BLaER1 treated with 17β-estradiol and CSF1 and Interleukin-3, amounts not matched to agents 10 nM and 100 nM (cell line): ENCODE data around the gene CFAP70.
A peak's percentile ranks its signal among the peaks of the same experiment; 100 is the strongest.

Experiments
- H3K27ac ChIP-seq, 11 experiments: shearing (Covaris generic); formaldehyde crosslinking; 2 replicates each; pipeline ENCODE4 v1.8.1; 2022
- H3K27me3 ChIP-seq, 11 experiments: shearing (Covaris generic); formaldehyde crosslinking; 2 replicates each; pipeline ENCODE4 v1.8.1; 2022
- H3K36me3 ChIP-seq, 11 experiments: shearing (Covaris generic); formaldehyde crosslinking; 2 replicates each; pipeline ENCODE4 v1.8.1; 2022
- H3K4me1 ChIP-seq, 10 experiments: shearing (Covaris generic); formaldehyde crosslinking; 2 replicates each; pipeline ENCODE4 v1.8.1; 2022
- H3K4me2 ChIP-seq, 11 experiments: shearing (Covaris generic); formaldehyde crosslinking; 2 replicates each; pipeline ENCODE4 v1.8.1; 2022
- H3K4me3 ChIP-seq, 10 experiments: shearing (Covaris generic); formaldehyde crosslinking; 2 replicates each; pipeline ENCODE4 v1.8.1; 2022
- H3K9ac ChIP-seq, 11 experiments: shearing (Covaris generic); formaldehyde crosslinking; 2 replicates each; pipeline ENCODE4 v1.8.1; 2022
- H3K9me3 ChIP-seq, 11 experiments: shearing (Covaris generic); formaldehyde crosslinking; replicated peaks in 1 of 11; 2 replicates each; pipeline ENCODE4 v1.8.1; 2022
- H4K20me1 ChIP-seq, 11 experiments: shearing (Covaris generic); formaldehyde crosslinking; 2 replicates each; pipeline ENCODE4 v1.8.1; 2022
- Cebpa-rat ChIP-seq, 11 experiments: shearing (Covaris generic); IDR thresholded peaks; 2 replicates each; pipeline ENCODE4 v1.8.1; 2022

The CFAP70 gene

DNA sequence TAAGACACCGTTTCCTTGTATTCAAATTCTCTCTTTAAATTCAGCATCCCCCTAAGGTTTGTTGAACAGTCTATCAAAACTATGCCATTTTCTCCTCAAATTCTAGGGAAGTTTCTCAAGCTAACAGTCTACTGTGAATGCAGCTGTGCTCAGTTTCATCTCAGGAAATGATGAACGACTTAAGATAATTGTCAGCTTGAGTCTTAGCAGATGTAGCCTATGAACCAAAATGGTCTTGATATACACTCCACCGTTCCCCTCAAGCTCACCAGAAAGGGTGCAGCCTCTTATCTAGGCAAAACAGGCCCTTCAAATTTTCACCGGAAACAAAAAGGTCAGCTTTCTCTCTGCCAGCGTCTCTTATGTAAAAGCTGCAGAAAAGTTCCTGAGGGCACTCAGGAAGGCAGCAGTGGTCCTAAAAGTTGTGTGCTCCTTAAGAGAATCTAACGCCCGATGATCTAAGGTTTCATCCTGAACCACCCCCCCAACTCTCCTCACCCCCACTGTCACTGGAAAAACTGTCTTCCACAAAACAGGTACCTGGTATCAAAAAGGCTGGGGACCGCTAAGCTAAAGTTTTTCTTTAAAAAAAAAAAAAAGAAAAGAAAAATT is 113.7 kb downstream of the CFAP70 start:
- Histone ChIP-seq H3K4me1 (peaks cover 46 to 62% (median 55%) of the 10 kb centered on the region in 10 experiments), H4K20me1 (peaks cover 0 to 39% (median 20%) of the 10 kb centered on the region in 11 experiments; a peak in 13 of 22 replicates), H3K27ac (peak overlapping the region in 3 of 11 experiments; percentile 40 to 88 (median 74); a peak in 5 of 22 replicates), H3K9me3 (no peaks in the 10 kb centered on the region), H3K27me3 (no peaks in the 10 kb centered on the region), H3K36me3 (peaks cover 46 to 80% (median 68%) of the 10 kb centered on the region in 11 experiments), H3K4me3 (peak overlapping the region; percentile 74 to 96 (median 85); a peak in 19 of 20 replicates), H3K9ac (peak overlapping the region; percentile 80 to 94 (median 91); a peak in 20 of 22 replicates), H3K4me2 (peak overlapping the region; percentile 71 to 95 (median 87))
- no peak for TF ChIP-seq Cebpa-rat (IDR thresholded peaks at IDR 0.05)

- H3K4me2 ChIP-seq, result no peak overlapping the region
- peaks cover 14 to 22% (median 18%) of the 10 kb centered on the region in 10 experiments for H3K4me1 ChIP-seq
- peaks cover 80 to 100% (median 97%) of the 10 kb centered on the region in 11 experiments for H3K36me3 ChIP-seq
- H4K20me1 ChIP-seq, result peaks cover 0 to 42% (median 20%) of the 10 kb centered on the region in 11 experiments; a peak in 16 of 22 replicates
- no peak overlapping the region for H3K4me3 ChIP-seq
- no peaks in the 10 kb centered on the region for H3K9me3 ChIP-seq
- H3K27me3 ChIP-seq, result no peaks in the 10 kb centered on the region
- no peak overlapping the region for H3K27ac ChIP-seq
- TF ChIP-seq Cebpa-rat (IDR thresholded peaks at IDR 0.05), result no peak
- no peak overlapping the region for H3K9ac ChIP-seq
Observed at GRCh38 chr10:73239908-73240307, 118.8 kb downstream of the CFAP70 start.

DNA sequence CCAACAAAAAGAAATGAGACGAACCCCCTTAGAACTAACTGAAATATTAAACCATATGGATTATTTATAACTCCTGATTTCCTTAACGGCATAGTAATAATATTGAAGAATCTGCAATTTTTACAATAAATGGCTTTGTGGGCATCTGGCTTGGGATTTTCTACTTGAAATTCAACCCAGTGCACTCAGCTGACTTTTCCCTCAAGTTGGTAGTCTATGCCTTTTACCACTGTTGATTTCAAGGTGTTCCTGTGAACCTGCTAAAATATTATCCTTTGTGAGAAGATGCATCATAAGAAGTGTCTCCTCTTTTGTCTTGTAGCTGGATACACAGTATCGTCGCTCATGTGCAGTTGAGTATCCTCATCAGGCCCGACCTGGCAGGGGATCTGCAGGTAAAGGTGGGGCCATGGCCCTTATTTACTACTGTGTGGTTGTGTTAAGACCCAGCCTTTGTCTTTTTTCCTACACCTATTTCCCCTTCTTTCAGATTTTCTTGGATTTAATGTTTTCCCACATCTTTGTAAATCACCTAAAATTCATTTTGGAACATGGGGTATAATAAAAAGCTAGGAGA is 119.6 kb downstream of the CFAP70 start:
- H3K4me1 ChIP-seq, result peaks cover 6 to 14% (median 10%) of the 10 kb centered on the region in 10 experiments
- H3K4me3 ChIP-seq, result no peak overlapping the region
- H3K36me3 ChIP-seq, result peaks cover 88 to 100% (median 97%) of the 10 kb centered on the region in 11 experiments
- no peaks in the 10 kb centered on the region for H3K27me3 ChIP-seq
- no peak overlapping the region for H3K27ac ChIP-seq
- no peak for TF ChIP-seq Cebpa-rat (IDR thresholded peaks at IDR 0.05)
- H4K20me1 ChIP-seq, result peaks cover 0 to 34% (median 15%) of the 10 kb centered on the region in 11 experiments; a peak in 15 of 22 replicates
- H3K9me3 ChIP-seq, result no peaks in the 10 kb centered on the region
- H3K9ac ChIP-seq, result no peak overlapping the region
- H3K4me2 ChIP-seq, result no peak overlapping the region

GRCh38 chr10:73234695-73235094 is 124.0 kb downstream of the CFAP70 start:
- no peak overlapping the region for H3K4me3 ChIP-seq
- peaks cover 84 to 100% (median 92%) of the 10 kb centered on the region in 11 experiments for H3K36me3 ChIP-seq
- H3K4me2 ChIP-seq, result no peak overlapping the region
- H3K27me3 ChIP-seq, result no peaks in the 10 kb centered on the region
- H3K9ac ChIP-seq, result no peak overlapping the region
- peaks cover 0 to 14% (median 4%) of the 10 kb centered on the region in 11 experiments; a peak in 7 of 22 replicates for H4K20me1 ChIP-seq
- no peak overlapping the region for H3K27ac ChIP-seq
- TF ChIP-seq Cebpa-rat (IDR thresholded peaks at IDR 0.05), result no peak
- H3K9me3 ChIP-seq, result no peaks in the 10 kb centered on the region
- H3K4me1 ChIP-seq, result peaks cover 0 to 15% (median 3%) of the 10 kb centered on the region in 10 experiments; a peak in 9 of 20 replicates

- Histone ChIP-seq H3K27ac (no peak overlapping the region), H3K27me3 (no peaks in the 10 kb centered on the region), H3K4me1 (peaks cover 0 to 23% (median 6%) of the 10 kb centered on the region in 10 experiments; a peak in 9 of 20 replicates), H3K9ac (no peak overlapping the region), H3K36me3 (peaks cover 76 to 99% (median 85%) of the 10 kb centered on the region in 11 experiments), H4K20me1 (peaks cover 0 to 14% (median 3%) of the 10 kb centered on the region in 11 experiments; a peak in 7 of 22 replicates), H3K4me3 (no peak overlapping the region), H3K9me3 (no peaks in the 10 kb centered on the region), H3K4me2 (no peak overlapping the region)
- TF ChIP-seq Cebpa-rat (IDR thresholded peaks at IDR 0.05), result no peak
Observed at GRCh38 chr10:73233883-73234282, 124.8 kb downstream of the CFAP70 start.

DNA sequence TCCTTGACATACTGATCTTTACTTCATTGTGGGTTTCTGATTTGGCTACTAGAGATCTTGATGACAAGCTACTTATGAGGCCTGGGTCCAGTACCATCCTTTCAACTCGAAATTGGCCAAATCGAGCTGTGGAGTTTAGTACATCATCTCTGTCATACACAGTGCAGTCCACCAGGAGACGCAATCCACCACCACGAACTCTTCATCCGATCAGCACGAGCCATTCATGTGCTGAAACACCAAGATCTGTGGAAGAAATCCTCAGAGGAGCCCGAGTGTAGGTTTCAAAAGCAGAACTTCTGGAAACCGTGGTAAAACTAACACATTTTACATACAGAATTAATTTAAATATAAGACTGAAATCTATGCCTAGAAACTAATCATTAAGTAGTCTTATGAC is 125.8 kb downstream of the CFAP70 start:
- Histone ChIP-seq H3K27ac (no peak overlapping the region), H3K4me3 (no peak overlapping the region), H3K27me3 (no peaks in the 10 kb centered on the region), H4K20me1 (peaks cover 0 to 14% (median 0%) of the 10 kb centered on the region in 11 experiments; a peak in 7 of 22 replicates), H3K9ac (no peak overlapping the region), H3K4me1 (peaks cover 0 to 33% (median 15%) of the 10 kb centered on the region in 10 experiments; a peak in 12 of 20 replicates), H3K36me3 (peaks cover 66 to 94% (median 75%) of the 10 kb centered on the region in 11 experiments), H3K4me2 (no peak overlapping the region), H3K9me3 (no peaks in the 10 kb centered on the region)
- no peak for TF ChIP-seq Cebpa-rat (IDR thresholded peaks at IDR 0.05)

DNA sequence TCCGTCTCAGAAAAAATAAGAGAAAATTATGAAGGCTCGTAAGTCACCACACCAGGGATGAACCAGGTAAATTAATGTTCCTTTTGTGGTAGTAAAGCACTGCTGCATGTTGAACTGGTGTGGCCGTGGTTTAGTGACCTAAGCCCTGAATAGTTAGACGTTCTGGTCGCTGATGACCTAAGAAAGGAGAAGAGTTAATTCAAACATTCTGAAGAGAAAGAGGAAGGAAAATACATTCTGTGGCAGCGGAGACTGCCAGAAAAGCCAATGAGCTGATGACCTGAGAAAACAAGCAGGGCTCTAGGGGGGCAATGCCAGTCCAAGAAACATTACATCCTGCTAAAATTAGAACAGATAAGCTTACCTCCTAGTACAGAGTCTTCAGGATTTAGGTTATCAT is 129.1 kb downstream of the CFAP70 start:
- Histone ChIP-seq H3K36me3 (peaks cover 35 to 66% (median 48%) of the 10 kb centered on the region in 11 experiments), H3K4me3 (no peak overlapping the region), H3K9me3 (no peaks in the 10 kb centered on the region), H3K4me1 (peaks cover 0 to 54% (median 18%) of the 10 kb centered on the region in 10 experiments; a peak in 12 of 20 replicates), H4K20me1 (no peaks in the 10 kb centered on the region; a peak in 1 of 22 replicates), H3K27me3 (no peaks in the 10 kb centered on the region), H3K27ac (peak overlapping the region in 4 of 11 experiments; percentile 1 to 76 (median 44); a peak in 6 of 22 replicates), H3K4me2 (peak overlapping the region in 4 of 11 experiments; percentile 64 to 84 (median 80); a peak in 8 of 22 replicates), H3K9ac (peak overlapping the region in 2 of 11 experiments; percentile 20 to 40; a peak in 1 of 22 replicates)
- no peak for TF ChIP-seq Cebpa-rat (IDR thresholded peaks at IDR 0.05)

- Histone ChIP-seq H3K27me3 (no peaks in the 10 kb centered on the region), H3K9ac (peak overlapping the region in 2 of 11 experiments; percentile 32 to 37; a peak in 2 of 22 replicates), H3K9me3 (no peaks in the 10 kb centered on the region), H3K4me2 (peak overlapping the region in 7 of 11 experiments; percentile 19 to 84 (median 64); a peak in 12 of 22 replicates), H3K36me3 (peaks cover 21 to 53% (median 35%) of the 10 kb centered on the region in 11 experiments; a peak in 21 of 22 replicates), H3K4me3 (no peak overlapping the region), H4K20me1 (no peaks in the 10 kb centered on the region), H3K4me1 (peaks cover 0 to 54% (median 18%) of the 10 kb centered on the region in 10 experiments; a peak in 12 of 20 replicates), H3K27ac (peak overlapping the region in 5 of 11 experiments; percentile 34 to 76 (median 54); a peak in 8 of 22 replicates)
- no peak for TF ChIP-seq Cebpa-rat (IDR thresholded peaks at IDR 0.05)
Observed at GRCh38 chr10:73228247-73228646, 130.4 kb downstream of the CFAP70 start.

- Histone ChIP-seq H3K36me3 (peaks cover 11 to 37% (median 22%) of the 10 kb centered on the region in 11 experiments; a peak in 18 of 22 replicates), H4K20me1 (no peaks in the 10 kb centered on the region), H3K27ac (no peak overlapping the region), H3K27me3 (no peaks in the 10 kb centered on the region), H3K9ac (no peak overlapping the region), H3K9me3 (no peaks in the 10 kb centered on the region), H3K4me1 (peaks cover 0 to 54% (median 18%) of the 10 kb centered on the region in 10 experiments; a peak in 12 of 20 replicates), H3K4me3 (no peak overlapping the region), H3K4me2 (peak overlapping the region in 2 of 11 experiments; percentile 79 to 84; a peak in 3 of 22 replicates)
- TF ChIP-seq Cebpa-rat (IDR thresholded peaks at IDR 0.05), result no peak
Observed at GRCh38 chr10:73226663-73227062, 132.0 kb downstream of the CFAP70 start.
